C4-2B (cell line): Measurements from ENCODE around the gene STEAP3.

Experiments
- H3K27ac ChIP-seq: fragments of 450-650 bp; 2 replicates; pipeline ENCODE4 v1.5.1; 2017
- CTCF ChIP-seq: fragments of 450-650 bp; conservative IDR thresholded peaks from 2 replicates; pipeline ENCODE4 v1.5.1; 2017; ENCODE audit warnings: mild to moderate bottlenecking
- ZFX ChIP-seq: fragments of 450-650 bp; IDR thresholded peaks from 2 replicates; pipeline ENCODE4 v1.6.1; 2017

Gene STEAP3

DNA sequence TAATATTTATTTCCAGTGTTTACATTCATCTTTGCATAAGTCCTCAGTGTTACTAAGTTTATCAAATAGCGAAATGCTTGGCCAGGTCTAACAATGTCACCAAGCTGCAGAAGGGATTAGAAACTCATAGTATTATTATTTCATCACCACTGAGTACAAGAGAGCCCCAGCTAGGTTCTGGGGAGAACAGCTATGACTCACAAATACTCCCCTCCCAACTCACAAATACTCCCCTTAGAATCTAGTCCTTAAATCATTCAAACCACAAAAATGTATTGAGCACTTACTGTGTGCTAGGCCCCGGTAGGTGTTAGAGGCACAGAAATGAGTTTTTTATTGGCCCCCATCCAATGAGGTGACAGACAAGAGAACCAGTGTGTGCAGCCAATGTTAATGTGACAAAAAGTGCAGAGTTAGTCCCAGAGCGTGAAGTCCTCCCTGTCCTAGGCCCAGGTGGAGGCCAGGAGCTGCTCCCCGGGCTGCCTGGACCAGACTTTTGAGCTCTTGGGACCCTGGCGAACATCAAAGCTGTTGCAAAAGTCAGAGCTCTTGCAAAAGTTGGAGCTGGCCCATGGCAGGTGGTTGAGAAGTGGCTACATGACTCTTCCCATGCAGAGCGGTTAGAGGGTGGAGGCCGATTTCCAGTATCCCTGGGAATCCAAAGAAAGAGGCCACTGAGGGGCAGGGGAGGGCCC lies 9.8 kb downstream of the STEAP3 start:
- H3K27ac ChIP-seq: no peak overlapping the region
- TF ChIP-seq CTCF (no peak), ZFX (no peak)

DNA sequence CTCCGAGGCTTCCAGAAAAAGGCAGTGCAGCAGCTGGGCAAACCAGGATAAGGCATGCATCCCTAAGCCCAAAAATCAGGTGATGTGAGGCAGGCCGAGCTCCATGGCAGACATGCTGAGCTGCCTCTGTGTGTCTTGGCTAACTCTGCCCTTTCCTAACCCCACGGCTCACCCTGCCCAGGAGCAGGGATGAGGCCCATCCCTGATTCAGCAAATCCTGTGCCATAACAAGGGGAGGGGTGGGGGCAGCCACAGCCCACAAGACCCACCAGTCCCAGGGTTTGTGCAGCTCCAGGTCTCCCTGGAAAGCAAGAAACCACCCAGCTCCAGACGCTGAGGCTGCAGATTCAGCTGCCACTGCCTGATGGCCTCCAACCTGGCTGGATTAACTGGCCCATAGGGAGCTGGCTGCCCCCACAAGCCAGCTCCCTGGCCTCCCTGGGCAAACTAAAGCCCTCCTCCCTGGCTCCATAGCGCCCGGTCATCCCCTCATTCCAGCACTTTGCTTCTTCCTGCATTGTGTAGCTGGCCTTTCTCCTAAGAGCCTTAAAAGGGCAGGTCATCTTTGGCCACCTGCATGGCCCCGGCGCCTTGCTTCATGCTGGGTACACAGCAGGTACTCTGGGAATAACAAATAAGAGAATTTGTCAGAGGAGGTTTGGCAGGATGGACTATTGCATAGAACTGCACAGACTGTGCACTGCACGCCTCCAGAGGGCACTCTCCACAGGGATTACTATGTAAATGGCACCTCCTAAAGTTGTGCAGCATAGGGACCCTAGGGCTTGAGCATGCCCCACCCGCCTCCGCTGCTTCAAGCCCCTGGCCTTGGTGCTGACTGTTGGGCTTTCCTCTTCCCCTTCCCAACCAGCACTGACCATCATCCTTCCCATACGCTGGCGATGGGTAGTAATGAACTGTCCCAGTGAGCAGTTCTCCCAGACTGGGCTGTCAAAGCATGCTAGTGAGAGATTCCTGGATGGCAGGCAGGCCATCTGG lies 10.7 kb downstream of the STEAP3 start:
- TF ChIP-seq ZFX: no peak
- no peak; the same call in 1 of the 2 replicates for TF ChIP-seq CTCF
- H3K27ac ChIP-seq: no peak overlapping the region

GRCh38 chr2:119236796-119237195 lies 13.2 kb downstream of the STEAP3 start:
- no peak overlapping the region for H3K27ac ChIP-seq
- no peak for TF ChIP-seq CTCF
- no peak for TF ChIP-seq ZFX

GRCh38 chr2:119240311-119241204 lies 16.9 kb downstream of the STEAP3 start:
- H3K27ac ChIP-seq: peak overlapping the region; percentile 74
- no peak for TF ChIP-seq CTCF
- peak; percentile 55; the same call in 1 of the 2 replicates for TF ChIP-seq ZFX

- TF ChIP-seq CTCF (no peak), ZFX (no peak)
- peak overlapping the region; percentile 74 for H3K27ac ChIP-seq
Observed at GRCh38 chr2:119241205-119241532, 17.5 kb downstream of the STEAP3 start.

DNA sequence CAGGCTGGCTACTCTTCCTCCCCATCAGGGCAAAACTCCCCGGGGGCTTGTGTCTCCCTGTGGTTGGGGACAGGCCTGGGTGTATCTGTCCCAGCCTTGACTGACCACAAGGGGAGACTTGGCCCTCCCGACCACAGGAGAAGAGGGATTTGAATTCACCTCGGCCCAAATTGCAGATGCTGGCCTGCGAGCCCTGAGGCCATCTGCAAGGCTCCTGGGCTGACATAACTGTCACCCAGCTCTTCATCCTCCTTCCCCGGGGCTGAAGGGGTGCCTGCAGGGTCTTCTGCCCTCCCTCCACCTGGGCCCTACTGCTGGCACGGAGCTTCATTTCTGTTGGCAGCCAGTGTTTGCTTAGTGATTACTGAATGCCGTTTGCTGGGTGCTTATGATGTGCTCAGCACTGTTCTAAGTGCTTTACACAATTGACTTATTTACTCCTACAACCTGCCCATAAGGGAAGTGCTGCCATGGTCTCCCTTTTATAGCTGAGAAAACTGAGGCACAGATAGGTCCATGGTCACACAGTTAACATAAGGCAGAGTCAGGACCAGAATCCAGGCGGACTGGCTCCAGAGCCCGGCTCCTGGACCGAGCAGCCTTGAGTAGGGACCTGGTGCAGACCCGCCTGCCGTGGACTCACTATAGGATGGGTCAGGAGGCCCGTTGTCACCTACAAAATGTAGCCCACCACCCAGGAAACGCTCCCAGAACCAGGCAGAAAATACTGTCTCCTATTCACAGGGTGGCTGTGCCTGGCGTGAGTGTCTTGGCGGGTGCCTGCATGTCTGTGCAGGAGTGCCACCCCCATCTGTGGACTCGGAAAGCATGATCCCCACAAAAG lies 18.9 kb downstream of the STEAP3 start:
- H3K27ac ChIP-seq: no peak overlapping the region; the same call in 1 of the 2 replicates
- TF ChIP-seq CTCF: no peak
- TF ChIP-seq ZFX: no peak
